Fibroblast of lung (primary cell): ENCODE data around the gene CLEC12A.

Experiments
- CTCF ChIP-seq, 2 donors: IDR thresholded peaks in 1 of 2; conservative IDR thresholded peaks in 1 of 2; 1 replicate in 1 of 2; 2 replicates in 1 of 2; pipeline ENCODE4 v1.5.1; 2011 to 2012; ENCODE audit warnings: low read length in 2 of 2, control low read depth in 1 of 2, inconsistent platforms in 1 of 2, low read depth in 1 of 2, mild to moderate bottlenecking in 1 of 2
- EZH2 ChIP-seq: IDR thresholded peaks from 2 replicates; pipeline ENCODE4 v1.5.1; 2012; ENCODE audit warnings: low read length, control low read depth, mild to moderate bottlenecking; ENCODE audit errors: missing control alignments

- no peak for TF ChIP-seq CTCF (conservative IDR thresholded peaks at IDR 0.05 in 1 of 2, IDR thresholded peaks at IDR 0.05 in 1 of 2; ENCODE audit: low read depth in 1 of 2, low read length in 2 of 2)
- TF ChIP-seq EZH2 = no peak
Measured at GRCh38 chr12:9977916-9978315, 6.7 kb downstream of the CLEC12A start.
